HS-5 (cell line): ENCODE measurements around the gene OR2AE1.
A peak's percentile ranks its signal among the peaks of the same experiment; 100 is the strongest.

Source experiments
- DNase-seq: peaks from one replicate; pipeline ENCODE4 v3.0.0-alpha.2; 2012; ENCODE audit warnings: low read depth

Gene OR2AE1

DNA sequence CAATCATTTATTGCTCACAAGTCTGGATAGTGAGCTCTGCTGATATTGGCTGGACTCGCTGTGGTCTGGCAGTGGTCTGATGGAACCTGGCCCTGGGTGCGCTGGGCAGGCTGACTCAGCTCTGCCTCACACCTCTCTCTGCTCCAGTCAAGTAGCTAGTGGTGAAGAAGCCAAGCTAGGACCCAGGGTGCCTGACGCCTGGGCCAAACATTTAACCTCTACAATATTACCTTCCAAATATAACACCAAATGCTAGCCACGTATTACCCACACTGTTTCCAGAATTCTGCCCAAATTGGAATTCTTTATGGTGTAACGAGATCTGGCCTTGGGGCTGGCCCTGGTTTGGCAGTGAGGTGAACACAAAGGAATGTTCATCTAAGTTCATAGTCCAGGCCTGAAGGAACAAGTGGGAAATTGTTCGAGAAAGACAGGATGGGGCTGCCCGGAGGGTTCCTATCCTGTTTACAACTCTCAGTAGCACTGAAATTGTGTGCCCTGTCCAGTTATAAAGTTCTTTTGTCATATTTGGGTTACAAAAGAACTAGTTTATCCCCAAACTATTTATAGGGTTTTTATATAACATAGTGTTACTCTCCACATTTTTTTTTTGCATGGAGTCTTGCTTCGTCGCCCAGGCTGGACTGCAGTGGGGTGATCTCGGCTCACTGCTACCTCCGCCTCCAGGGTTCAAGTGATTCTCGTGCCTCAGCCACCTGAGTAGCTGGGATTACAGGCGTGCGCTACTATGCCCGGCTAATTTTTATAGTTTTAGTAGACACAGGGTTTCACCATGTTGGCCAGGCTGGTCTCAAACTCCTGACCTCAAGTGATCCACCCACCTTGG lies 16.3 kb downstream of the OR2AE1 start:
- DNase-seq = peak; percentile 65

GRCh38 chr7:99855236-99855635 lies 21.6 kb downstream of the OR2AE1 start:
- DNase-seq = no peak

DNA sequence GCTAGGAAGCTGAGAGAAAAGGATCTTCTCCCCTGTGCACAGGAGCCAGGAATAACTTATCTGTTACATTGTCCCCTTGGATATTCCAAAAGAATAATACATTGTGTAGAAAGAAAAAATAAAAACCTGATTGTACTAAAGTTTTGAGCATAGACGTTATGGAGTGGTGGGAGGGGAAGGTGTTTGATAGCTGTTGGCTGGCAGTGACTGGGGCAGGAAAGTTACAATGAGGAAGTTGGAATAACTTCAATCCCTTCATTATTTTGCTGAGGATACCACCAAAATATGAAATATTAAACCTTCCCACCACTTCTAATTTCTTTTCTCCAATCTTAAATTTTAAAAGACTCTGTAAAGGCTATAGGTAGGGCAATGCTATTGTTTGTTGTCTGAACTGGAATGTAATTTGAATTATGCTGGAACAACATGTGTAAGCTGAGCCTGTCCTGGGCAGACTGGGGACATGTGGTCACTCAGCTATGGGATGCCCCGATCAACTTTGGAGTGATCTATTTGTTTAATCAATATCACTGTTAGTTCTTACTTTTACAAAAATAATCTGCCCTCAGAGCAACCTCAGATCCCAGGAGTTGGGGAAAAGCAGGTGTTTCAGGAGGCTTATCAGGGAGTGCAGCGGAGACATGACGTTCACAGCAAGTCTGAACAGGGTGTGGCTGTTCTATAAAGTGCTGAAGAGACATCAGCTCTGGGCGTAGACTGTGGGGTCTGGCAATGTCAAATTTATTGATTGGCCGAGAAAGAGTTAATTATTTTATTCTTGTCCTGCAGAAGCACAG lies 28.2 kb downstream of the OR2AE1 start:
- no peak for DNase-seq

- DNase-seq = no peak
Observed at GRCh38 chr7:99844328-99844727, 32.5 kb downstream of the OR2AE1 start.

GRCh38 chr7:99843808-99844207 lies 33.0 kb downstream of the OR2AE1 start:
- peak; percentile 4 for DNase-seq

DNA sequence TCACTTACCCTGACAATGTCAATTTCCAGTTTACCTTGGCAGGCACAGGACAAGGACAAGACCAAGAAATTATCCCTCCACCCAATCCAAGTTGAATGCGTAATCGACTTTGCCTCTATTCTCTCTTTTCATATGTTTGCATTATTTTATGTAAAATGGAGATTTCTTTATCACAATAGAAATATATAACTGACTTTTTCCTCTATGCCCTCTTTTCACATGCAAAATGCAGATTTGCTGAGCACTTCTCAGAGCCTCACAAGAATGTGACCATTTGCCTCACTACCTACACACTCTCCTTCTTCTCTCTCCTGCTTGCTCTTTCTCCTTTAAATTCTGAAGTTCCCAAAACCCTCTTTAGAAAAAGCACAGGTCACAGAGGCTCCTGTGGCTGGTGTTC lies 33.9 kb downstream of the OR2AE1 start:
- DNase-seq = no peak

DNA sequence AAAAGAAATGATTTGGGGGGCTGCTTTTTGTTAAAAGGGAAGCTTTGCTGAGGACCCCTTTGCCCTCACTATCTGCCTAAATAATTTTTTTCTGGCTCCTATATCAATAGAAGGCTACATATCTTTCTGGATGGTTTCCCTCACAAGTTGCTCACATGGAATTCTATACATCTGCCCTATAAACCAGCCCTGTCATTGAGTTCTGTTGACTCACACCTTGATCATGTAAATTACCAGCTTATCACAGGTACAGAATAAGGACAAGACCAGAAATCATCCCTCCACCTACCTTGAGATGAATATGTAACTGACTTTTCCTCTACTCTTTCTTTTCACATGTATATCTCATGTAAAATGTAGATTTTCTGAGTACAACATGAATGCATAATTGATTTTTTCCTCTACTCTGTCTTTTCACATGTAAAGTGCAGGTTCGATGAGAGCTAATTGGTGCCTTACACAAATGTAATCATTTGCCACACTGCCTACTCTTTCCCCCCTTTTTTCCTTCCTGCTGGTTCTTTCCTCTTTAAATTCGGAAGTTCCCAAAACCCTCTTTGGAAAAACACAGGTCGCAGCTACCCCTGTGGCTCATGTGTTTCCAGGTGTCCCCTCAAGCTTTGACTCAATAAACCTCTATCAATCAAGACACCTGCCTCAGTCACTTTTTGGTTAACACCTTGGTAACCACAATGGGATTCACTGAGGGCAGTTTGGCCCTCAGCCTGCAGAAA lies 36.5 kb downstream of the OR2AE1 start:
- DNase-seq = no peak

DNA sequence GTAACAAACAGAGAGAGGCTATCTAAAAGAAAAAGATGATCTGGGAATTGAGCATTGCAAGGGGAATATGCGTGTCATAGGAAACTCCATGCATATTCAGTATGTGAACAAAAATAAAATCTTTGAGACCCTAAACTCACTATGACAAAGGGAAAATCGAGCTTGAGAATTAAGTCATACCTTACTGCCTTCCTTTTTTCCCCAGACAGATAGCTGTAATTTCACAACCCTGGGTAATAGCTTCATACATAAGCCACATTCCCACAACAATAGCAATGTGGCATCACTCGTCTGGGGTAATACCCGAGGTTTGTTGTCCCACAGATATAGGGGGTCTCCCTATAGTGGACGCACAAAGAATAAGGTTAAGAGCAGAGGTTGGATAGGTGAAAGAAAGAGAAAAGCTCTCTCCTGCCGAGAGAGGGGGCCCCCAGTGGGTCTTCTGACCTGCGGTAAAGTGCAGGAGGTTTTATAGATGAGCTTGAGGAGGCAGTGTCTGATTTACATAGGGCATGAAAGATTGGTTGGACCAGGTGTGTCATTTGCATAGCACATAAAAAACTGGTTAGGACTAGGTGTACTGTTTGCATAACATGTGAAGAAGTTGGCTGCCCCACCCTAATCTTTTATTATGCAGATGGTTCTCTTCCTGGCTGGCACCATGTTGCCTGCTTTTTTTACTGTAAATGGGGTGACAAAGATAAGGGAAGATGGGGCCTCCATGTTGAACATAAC lies 37.4 kb downstream of the OR2AE1 start:
- no peak for DNase-seq

DNA sequence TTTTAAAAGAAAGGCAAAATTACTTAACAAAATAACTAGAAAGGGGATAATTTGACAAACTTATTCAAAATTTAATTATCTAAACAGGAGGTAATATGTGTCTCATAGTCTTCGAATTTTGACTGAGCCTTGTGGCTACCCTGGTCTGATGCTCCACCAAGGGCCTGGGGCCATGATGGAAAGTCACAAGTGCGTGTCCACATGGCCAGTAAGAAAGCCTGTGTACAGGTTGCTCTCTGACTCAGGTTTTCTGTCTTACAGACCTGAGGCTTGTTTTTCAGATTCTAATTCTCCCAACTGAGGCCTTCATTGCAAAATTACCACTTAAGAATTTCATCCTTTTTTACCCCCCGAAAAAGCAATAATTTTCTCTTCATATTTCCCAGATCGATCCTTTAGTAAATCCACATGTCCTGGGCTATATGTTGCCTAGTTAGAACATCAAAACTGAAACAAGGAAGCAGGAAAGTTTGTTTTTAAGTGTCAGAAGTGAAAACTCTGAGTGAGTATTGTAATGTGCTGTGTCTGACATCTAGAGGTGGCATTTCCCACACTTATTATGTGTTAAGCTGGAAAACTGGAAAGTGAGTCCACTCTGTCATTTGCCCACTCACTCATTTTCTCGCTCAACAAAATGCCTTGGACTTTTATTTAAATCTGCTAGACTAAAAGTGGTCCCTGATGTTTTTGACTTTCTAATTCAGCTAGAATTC lies 39.0 kb downstream of the OR2AE1 start:
- DNase-seq = no peak

DNA sequence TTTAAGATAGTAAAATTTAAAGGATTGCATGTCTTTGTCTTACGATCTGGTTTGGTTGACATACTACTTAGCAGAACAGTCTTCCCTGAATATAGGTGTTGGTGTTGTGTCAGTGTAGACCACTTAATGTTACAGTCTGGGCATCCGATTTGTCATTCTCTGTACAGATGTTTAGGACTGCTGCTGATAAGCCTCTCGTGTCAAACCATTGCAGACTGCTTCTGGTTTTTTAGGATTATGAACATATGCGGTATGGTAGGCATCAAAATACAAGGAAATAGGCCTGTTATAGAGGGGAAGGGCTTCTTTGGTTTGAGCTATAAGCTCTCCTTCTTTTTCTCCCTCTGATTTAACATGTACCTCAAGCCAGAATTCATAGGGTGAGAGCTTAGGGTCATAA lies 41.6 kb downstream of the OR2AE1 start:
- DNase-seq = no peak

DNA sequence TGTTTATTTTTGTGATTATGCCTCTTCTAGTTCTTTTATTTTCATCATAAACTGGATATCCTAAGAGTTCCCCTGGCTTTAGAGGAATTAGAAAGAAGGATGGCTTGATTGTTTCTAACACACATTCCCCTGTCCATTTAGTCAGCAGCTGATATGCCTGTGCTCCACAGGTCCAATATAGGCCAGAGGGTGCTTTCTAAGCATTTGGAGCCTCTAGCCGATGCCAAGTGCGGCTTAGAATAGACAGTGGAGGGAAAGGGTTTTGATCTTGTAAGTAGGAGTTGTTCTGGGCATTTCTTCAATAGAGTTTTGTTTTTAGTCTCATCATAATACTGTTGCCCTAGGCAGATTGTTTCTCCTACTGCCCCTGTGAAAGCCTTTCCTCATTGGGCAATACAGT lies 42.5 kb downstream of the OR2AE1 start:
- DNase-seq = no peak

GRCh38 chr7:99833289-99833877 lies 43.5 kb downstream of the OR2AE1 start:
- no peak for DNase-seq

- DNase-seq = no peak
Observed at GRCh38 chr7:99831595-99831994, 45.2 kb downstream of the OR2AE1 start.

GRCh38 chr7:99829524-99830160 lies 47.2 kb downstream of the OR2AE1 start:
- DNase-seq = no peak

- no peak for DNase-seq
Observed at GRCh38 chr7:99828811-99829210, 48.0 kb downstream of the OR2AE1 start.

- no peak for DNase-seq
Observed at GRCh38 chr7:99827040-99827778, 49.6 kb downstream of the OR2AE1 start.
